ENCODE data around the gene GPC4. TPM values are rescaled to one million over a fixed set of nuclear protein-coding genes. Genes with fewer than 3 reads are reported as not detected.

The GPC4 gene
- total RNA-seq, 4 donors from 2014 or later: 5.9 to 20.2 (median 8.8) TPM

DNA sequence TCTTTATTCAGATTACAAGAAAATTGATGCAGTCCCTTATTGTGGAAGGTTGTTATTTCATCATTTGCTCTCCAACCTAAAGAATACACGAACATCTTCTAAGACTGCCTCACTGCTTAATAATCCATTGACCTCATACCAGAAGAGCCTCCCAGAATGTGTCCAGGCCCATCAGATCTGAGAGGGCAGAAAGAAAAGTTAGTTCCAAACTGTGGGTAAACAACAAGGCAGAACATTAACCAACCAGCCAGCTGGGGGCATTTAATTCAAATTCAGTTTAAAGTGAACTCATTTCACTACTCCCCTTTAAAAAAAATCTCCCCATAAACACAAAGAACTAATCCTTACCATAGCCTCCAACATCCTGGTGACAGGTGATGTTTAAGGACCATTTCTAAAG is 13.8 kb downstream of the GPC4 start:
- no peak overlapping the region for H3K4me3 ChIP-seq

DNA sequence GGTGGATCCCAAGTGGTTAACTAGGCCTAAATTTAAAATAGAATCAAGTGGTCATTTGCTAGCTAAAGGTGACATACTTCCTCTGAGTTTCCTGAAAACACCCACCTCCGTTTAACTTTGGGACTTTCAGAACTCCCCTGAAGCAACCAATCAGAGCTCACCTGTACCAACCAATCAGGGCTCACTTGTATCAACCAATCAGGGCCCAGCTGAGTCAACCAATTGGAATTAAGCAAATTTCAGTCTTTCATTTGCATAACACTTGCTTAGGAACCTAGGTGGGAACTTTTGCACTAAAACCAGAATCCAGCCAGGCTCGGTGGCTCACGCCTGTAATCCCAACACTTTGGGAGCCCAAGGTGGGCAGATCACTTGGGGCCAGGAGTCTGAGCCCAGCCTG is 15.9 kb downstream of the GPC4 start:
- no peak for DNase-seq
- H3K9me3 ChIP-seq: no peaks in the 10 kb centered on the region
- no peaks in the 10 kb centered on the region for H3K4me1 ChIP-seq
- H3K27ac ChIP-seq: no peak overlapping the region
- TF ChIP-seq, protein P1, sequence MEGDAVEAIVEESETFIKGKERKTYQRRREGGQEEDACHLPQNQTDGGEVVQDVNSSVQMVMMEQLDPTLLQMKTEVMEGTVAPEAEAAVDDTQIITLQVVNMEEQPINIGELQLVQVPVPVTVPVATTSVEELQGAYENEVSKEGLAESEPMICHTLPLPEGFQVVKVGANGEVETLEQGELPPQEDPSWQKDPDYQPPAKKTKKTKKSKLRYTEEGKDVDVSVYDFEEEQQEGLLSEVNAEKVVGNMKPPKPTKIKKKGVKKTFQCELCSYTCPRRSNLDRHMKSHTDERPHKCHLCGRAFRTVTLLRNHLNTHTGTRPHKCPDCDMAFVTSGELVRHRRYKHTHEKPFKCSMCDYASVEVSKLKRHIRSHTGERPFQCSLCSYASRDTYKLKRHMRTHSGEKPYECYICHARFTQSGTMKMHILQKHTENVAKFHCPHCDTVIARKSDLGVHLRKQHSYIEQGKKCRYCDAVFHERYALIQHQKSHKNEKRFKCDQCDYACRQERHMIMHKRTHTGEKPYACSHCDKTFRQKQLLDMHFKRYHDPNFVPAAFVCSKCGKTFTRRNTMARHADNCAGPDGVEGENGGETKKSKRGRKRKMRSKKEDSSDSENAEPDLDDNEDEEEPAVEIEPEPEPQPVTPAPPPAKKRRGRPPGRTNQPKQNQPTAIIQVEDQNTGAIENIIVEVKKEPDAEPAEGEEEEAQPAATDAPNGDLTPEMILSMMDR (IDR thresholded peaks at IDR 0.05): no peak
- no peak for TF ChIP-seq POLR2A (IDR thresholded peaks at IDR 0.05)
- no peaks in the 10 kb centered on the region for H3K36me3 ChIP-seq
- intact Hi-C loops (cut with DNase I; ENCODE audit: low total_unique reads): no loop called here
- no peaks in the 10 kb centered on the region for H3K27me3 ChIP-seq
- no peak overlapping the region for H3K4me3 ChIP-seq

More for the DNA sequence above, 13.8 kb downstream of the GPC4 start:
- no peaks in the 10 kb centered on the region for H3K36me3 ChIP-seq
- DNase-seq: no peak
- H3K9me3 ChIP-seq: no peaks in the 10 kb centered on the region
- no peaks in the 10 kb centered on the region for H3K4me1 ChIP-seq
- H3K27ac ChIP-seq: peak overlapping the region; percentile 31 to 59
- TF ChIP-seq POLR2A (IDR thresholded peaks at IDR 0.05): no peak
- TF ChIP-seq, protein P1 (IDR thresholded peaks at IDR 0.05): no peak
- intact Hi-C loops (cut with DNase I; ENCODE audit: low total_unique reads): no loop called here
- no peaks in the 10 kb centered on the region for H3K27me3 ChIP-seq

DNA sequence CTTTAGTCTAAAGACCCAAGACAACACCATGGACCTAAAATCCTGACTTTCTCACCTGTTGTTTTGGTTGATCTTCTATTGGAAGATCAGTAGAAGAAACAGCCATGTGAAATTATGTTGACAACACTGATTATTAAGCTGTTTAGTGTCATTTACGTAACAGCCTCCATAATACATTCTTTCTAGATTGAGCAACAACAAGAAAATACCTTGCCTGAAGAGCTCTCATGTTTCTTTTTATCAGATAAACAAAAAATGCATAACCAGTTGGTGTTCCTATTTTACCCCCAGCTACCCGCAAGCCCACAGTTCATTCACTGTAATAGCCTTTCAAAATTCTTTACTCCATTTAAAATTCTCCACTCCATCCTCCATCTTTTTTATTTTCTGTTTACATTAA is 20.5 kb downstream of the GPC4 start:
- no peak overlapping the region for H3K27ac ChIP-seq
- no peak overlapping the region for H3K4me3 ChIP-seq
- DNase-seq: no peak
- H3K4me1 ChIP-seq: no peaks in the 10 kb centered on the region
- TF ChIP-seq, protein P1 (IDR thresholded peaks at IDR 0.05): no peak
- TF ChIP-seq POLR2A (IDR thresholded peaks at IDR 0.05): no peak
- intact Hi-C loops (cut with DNase I; ENCODE audit: low total_unique reads): no loop called here
- no peaks in the 10 kb centered on the region for H3K27me3 ChIP-seq
- H3K9me3 ChIP-seq: no peaks in the 10 kb centered on the region
- no peaks in the 10 kb centered on the region for H3K36me3 ChIP-seq

DNA sequence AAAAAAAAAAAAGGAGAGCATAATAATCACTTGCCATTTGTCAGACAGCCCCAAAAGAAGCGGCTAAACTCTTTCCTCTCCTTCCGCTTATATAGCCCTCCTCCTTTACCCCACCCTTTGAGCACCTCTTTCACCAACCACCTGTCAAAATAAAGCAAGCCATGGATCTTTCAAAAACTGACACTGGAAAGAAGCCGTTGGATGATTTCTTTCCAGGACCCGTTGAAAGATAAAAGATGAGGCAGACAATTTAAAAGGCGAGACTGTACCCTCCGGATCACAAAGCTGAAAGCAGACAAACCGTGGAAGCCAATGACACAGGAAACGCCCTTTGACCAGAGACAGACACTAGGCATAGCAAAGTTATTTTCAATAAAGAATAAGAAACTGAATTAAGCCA is 22.6 kb downstream of the GPC4 start:
- H3K27ac ChIP-seq: no peak overlapping the region
- TF ChIP-seq, protein P1 (IDR thresholded peaks at IDR 0.05): no peak
- no peak for TF ChIP-seq POLR2A (IDR thresholded peaks at IDR 0.05)
- intact Hi-C loops (cut with DNase I; ENCODE audit: low total_unique reads): no loop called here
- no peak overlapping the region for H3K4me3 ChIP-seq
- H3K36me3 ChIP-seq: no peaks in the 10 kb centered on the region
- H3K4me1 ChIP-seq: no peaks in the 10 kb centered on the region
- no peaks in the 10 kb centered on the region for H3K9me3 ChIP-seq
- no peak for DNase-seq
- H3K27me3 ChIP-seq: no peaks in the 10 kb centered on the region

DNA sequence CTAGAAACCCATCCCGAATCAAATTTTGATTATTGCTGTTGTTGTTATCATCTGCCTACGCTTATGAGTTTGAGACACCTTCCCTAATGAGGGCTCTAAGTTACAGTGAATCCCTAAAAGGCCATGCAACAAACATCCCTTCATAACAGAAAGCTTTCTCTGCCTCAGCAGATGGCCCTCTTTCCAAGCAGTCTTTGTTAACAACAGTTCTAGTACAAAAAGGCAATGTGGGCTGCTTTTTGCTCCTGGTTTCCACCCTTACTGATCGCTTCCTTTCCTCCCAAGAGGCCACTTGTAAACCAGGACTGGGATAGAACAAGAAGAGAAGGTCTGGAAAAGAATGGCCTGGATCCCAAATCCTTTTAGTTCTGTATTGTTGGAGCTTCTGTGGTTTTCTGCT is 24.2 kb downstream of the GPC4 start:
- Histone ChIP-seq H3K27me3 (no peaks in the 10 kb centered on the region), H3K27ac (no peak overlapping the region)
- TF ChIP-seq, protein P1 (IDR thresholded peaks at IDR 0.05): no peak
- TF ChIP-seq POLR2A (IDR thresholded peaks at IDR 0.05): no peak

More for the DNA sequence above, 24.2 kb downstream of the GPC4 start:
- intact Hi-C loops (cut with DNase I; ENCODE audit: low total_unique reads): no loop called here
- Histone ChIP-seq H3K4me1 (no peaks in the 10 kb centered on the region), H3K9me3 (no peaks in the 10 kb centered on the region), H3K4me3 (no peak overlapping the region), H3K36me3 (no peaks in the 10 kb centered on the region)
- no peak for DNase-seq
